PFSK-1 (cell line): ENCODE data around the gene PGLYRP2.

Experiments used
- FOXP2 ChIP-seq: optimal IDR thresholded peaks from 2 replicates; pipeline ENCODE3; 2011; ENCODE audit warnings: borderline replicate concordance, control low read depth, inconsistent platforms; ENCODE audit not compliant: insufficient read depth; ENCODE audit errors: extremely low read length, extremely low read depth
- POLR2AphosphoS5 ChIP-seq: IDR thresholded peaks from 2 replicates; pipeline ENCODE4 v1.6.1; 2012; ENCODE audit warnings: low read depth, mild to moderate bottlenecking, control low read depth, low read length, moderate library complexity
- REST ChIP-seq, 2 experiments: IDR thresholded peaks; 2 replicates each; pipeline versions ENCODE4 v1.6.1 to v1.8.0; 2011 to 2012; ENCODE audit warnings: low read depth in 2 of 2, low read length in 2 of 2, control low read depth in 1 of 2, inconsistent platforms in 1 of 2, mild to moderate bottlenecking in 1 of 2, moderate library complexity in 1 of 2; ENCODE audit not compliant: insufficient read depth in 1 of 2
- SIN3A ChIP-seq: IDR thresholded peaks from 2 replicates; pipeline ENCODE4 v1.6.1; 2012; ENCODE audit warnings: mild to moderate bottlenecking, low read length, moderate library complexity, borderline replicate concordance; ENCODE audit not compliant: insufficient read depth
- TAF1 ChIP-seq: IDR thresholded peaks from 2 replicates; pipeline ENCODE4 v1.6.1; 2012; ENCODE audit warnings: low read length, control low read depth, borderline replicate concordance; ENCODE audit not compliant: insufficient read depth

GRCh38 chr19:15488489-15489226 lies 9.4 kb upstream of the PGLYRP2 start:
- no peak for TF ChIP-seq POLR2AphosphoS5
- TF ChIP-seq FOXP2, result no peak
- TF ChIP-seq REST (IDR thresholded peaks at IDR 0.05; ENCODE audit: insufficient read depth in 1 of 2, low read depth in 2 of 2, low read length in 2 of 2), result no peak
- TF ChIP-seq TAF1, result no peak
- no peak for TF ChIP-seq SIN3A
